ENCODE results near the gene SPATS2.

DNA sequence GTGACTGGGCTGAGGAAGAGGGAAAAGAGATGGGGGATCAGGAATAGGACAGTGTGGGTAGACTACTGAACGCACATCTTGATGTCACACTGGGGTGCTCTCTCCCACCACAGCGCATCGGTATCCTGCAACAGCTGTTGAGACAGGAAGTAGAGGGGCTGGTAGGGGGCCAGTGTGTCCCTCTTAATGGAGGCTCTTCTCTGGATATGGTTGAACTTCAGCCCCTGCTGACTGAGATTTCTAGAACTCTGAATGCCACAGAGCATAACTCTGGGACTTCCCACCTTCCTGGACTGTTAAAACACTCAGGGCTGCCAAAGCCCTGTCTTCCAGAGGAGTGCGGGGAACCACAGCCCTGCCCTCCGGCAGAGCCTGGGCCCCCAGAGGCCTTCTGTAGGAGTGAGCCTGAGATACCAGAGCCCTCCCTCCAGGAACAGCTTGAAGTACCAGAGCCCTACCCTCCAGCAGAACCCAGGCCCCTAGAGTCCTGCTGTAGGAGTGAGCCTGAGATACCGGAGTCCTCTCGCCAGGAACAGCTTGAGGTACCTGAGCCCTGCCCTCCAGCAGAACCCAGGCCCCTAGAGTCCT, 37.1 kb upstream of the SPATS2 start:
- TF ChIP-seq CTCF (IDR thresholded peaks at IDR 0.05; ENCODE audit: insufficient read depth, low read depth, low read length) (no peak), EZH2 (IDR thresholded peaks at IDR 0.05; ENCODE audit: insufficient read depth, low read length) (no peak)
